ENCODE data around the gene SPDYE1.
"Not testable (repeated sequence)": the region's sequence is repeated elsewhere in the genome, so short reads cannot be mapped to it uniquely, and the experiment has no call there.

Gene SPDYE1

GRCh38 chr7:43994681-43995080 lies 3.0 kb upstream of the SPDYE1 start:
- not testable (repeated sequence) for DNase-seq

- not testable (repeated sequence) for DNase-seq
Observed at GRCh38 chr7:44012081-44012480, 14.4 kb downstream of the SPDYE1 start.

GRCh38 chr7:44015090-44015489 lies 17.4 kb downstream of the SPDYE1 start:
- not testable (repeated sequence) for DNase-seq

- peak; percentile 96 for DNase-seq
Observed at GRCh38 chr7:44018857-44019807, 21.4 kb downstream of the SPDYE1 start.

- DNase-seq, result not testable (repeated sequence)
Observed at GRCh38 chr7:44019825-44020224, 22.1 kb downstream of the SPDYE1 start.

- not testable (repeated sequence) for DNase-seq
Observed at GRCh38 chr7:44022069-44022468, 24.4 kb downstream of the SPDYE1 start.

GRCh38 chr7:44022796-44023467 lies 25.2 kb downstream of the SPDYE1 start:
- DNase-seq, result not testable (repeated sequence)

- not testable (repeated sequence) for DNase-seq
Observed at GRCh38 chr7:44029433-44029832, 31.7 kb downstream of the SPDYE1 start.

GRCh38 chr7:44030029-44030428 lies 32.3 kb downstream of the SPDYE1 start:
- not testable (repeated sequence) for DNase-seq

- not testable (repeated sequence) for DNase-seq
Observed at GRCh38 chr7:44031319-44031718, 33.6 kb downstream of the SPDYE1 start.

- not testable (repeated sequence) for DNase-seq
Observed at GRCh38 chr7:44032031-44032430, 34.3 kb downstream of the SPDYE1 start.

GRCh38 chr7:44033971-44034844 lies 36.5 kb downstream of the SPDYE1 start:
- DNase-seq, result not testable (repeated sequence)

GRCh38 chr7:44036364-44036763 lies 38.7 kb downstream of the SPDYE1 start:
- DNase-seq, result peak; percentile 10

GRCh38 chr7:44037951-44038350 lies 40.3 kb downstream of the SPDYE1 start:
- DNase-seq, result not testable (repeated sequence)

GRCh38 chr7:44038553-44038952 lies 40.9 kb downstream of the SPDYE1 start:
- not testable (repeated sequence) for DNase-seq

GRCh38 chr7:44038961-44039558 lies 41.4 kb downstream of the SPDYE1 start:
- DNase-seq, result peak; percentile 8

- DNase-seq, result not testable (repeated sequence)
Observed at GRCh38 chr7:44039800-44040492, 42.2 kb downstream of the SPDYE1 start.

- not testable (repeated sequence) for DNase-seq
Observed at GRCh38 chr7:44040493-44040891, 42.8 kb downstream of the SPDYE1 start.

- no peak for DNase-seq
Observed at GRCh38 chr7:44042221-44042620, 44.5 kb downstream of the SPDYE1 start.

- no peak for DNase-seq
Observed at GRCh38 chr7:44043902-44044301, 46.2 kb downstream of the SPDYE1 start.
